Astrocyte (in vitro differentiated cells and primary cell): Measurements from ENCODE around the gene SYT2. TPM values are rescaled to one million over a fixed set of nuclear protein-coding genes. Genes with fewer than 3 reads are reported as not detected.
A peak's percentile ranks its signal among the peaks of the same experiment; 100 is the strongest.

Experiments
- DNase-seq: peaks from one replicate; pipeline ENCODE4 v3.0.0-alpha.2; 2010; ENCODE audit warnings: low read depth
- FAIRE-seq: peaks from 2 replicates; lab custom pipeline; 2011; peaks lifted over from hg19 to GRCh38; lab: Jason Lieb, UNC
- H2AFZ ChIP-seq: 2 replicates; pipeline ENCODE4 v1.6.0; 2012; ENCODE audit warnings: low read depth, low read length, inconsistent platforms
- H3K27ac ChIP-seq: 2 replicates; pipeline ENCODE4 v1.5.1; 2011; ENCODE audit warnings: low read depth, low read length, inconsistent platforms
- H3K27me3 ChIP-seq: 2 replicates; pipeline ENCODE4 v1.6.0; 2011; ENCODE audit warnings: low read length, inconsistent platforms; ENCODE audit not compliant: insufficient read depth
- H3K36me3 ChIP-seq: 2 replicates; pipeline ENCODE4 v1.5.1; 2011; ENCODE audit warnings: low read length, inconsistent platforms; ENCODE audit not compliant: insufficient read depth
- H3K4me1 ChIP-seq: 2 replicates; pipeline ENCODE4 v1.5.1; 2011; ENCODE audit warnings: low read length, inconsistent platforms; ENCODE audit not compliant: insufficient read depth
- H3K4me2 ChIP-seq: 2 replicates; pipeline ENCODE4 v1.6.0; 2012; ENCODE audit warnings: low read length, inconsistent platforms
- H3K4me3 ChIP-seq: 2 replicates; pipeline ENCODE4 v1.5.1; 2011; ENCODE audit warnings: low read depth, mild to moderate bottlenecking, low read length, inconsistent platforms; ENCODE audit not compliant: insufficient read depth
- H3K79me2 ChIP-seq: 2 replicates; pipeline ENCODE4 v1.6.0; 2012; ENCODE audit warnings: mild to moderate bottlenecking, low read length, inconsistent platforms; ENCODE audit not compliant: insufficient read depth
- H3K9ac ChIP-seq: 2 replicates; pipeline ENCODE4 v1.6.0; 2012; ENCODE audit warnings: mild to moderate bottlenecking, low read length, inconsistent platforms
- H3K9me3 ChIP-seq: 2 replicates; pipeline ENCODE4 v1.5.1; 2012; ENCODE audit warnings: low read depth, mild to moderate bottlenecking, low read length, inconsistent platforms; ENCODE audit not compliant: insufficient read depth
- H4K20me1 ChIP-seq: 2 replicates; pipeline ENCODE4 v1.6.0; 2012; ENCODE audit warnings: low read length, inconsistent platforms; ENCODE audit not compliant: insufficient read depth
- H3K27ac Mint-ChIP-seq: one replicate; pipeline ENCODE4 v1.8.0; 2021; ENCODE audit warnings: mild to moderate bottlenecking, mixed read lengths; ENCODE audit not compliant: unreplicated experiment
- H3K27me3 Mint-ChIP-seq: one replicate; pipeline ENCODE4 v1.8.0; 2021; ENCODE audit warnings: low read depth, mixed read lengths; ENCODE audit not compliant: unreplicated experiment
- H3K36me3 Mint-ChIP-seq: one replicate; pipeline ENCODE4 v1.8.0; 2021; ENCODE audit warnings: low read depth, mixed read lengths; ENCODE audit not compliant: unreplicated experiment
- H3K4me1 Mint-ChIP-seq: one replicate; pipeline ENCODE4 v1.8.0; 2021; ENCODE audit warnings: low read depth, mixed read lengths; ENCODE audit not compliant: unreplicated experiment
- H3K4me3 Mint-ChIP-seq: one replicate; pipeline ENCODE4 v1.8.0; 2021; ENCODE audit warnings: mild to moderate bottlenecking, moderate library complexity, mixed read lengths; ENCODE audit not compliant: unreplicated experiment
- H3K9me3 Mint-ChIP-seq: one replicate; pipeline ENCODE4 v1.8.0; 2021; ENCODE audit warnings: mild to moderate bottlenecking, mixed read lengths; ENCODE audit not compliant: unreplicated experiment
- EZH2 ChIP-seq: IDR thresholded peaks from 2 replicates; pipeline ENCODE4 v1.6.1; 2012; ENCODE audit warnings: mild to moderate bottlenecking, low read length, inconsistent platforms; ENCODE audit not compliant: insufficient read depth
- total RNA-seq: library from RNA; stranded (reverse); gene quantifications from 2 replicates; pipeline ENCODE4 v1.2.1, GENCODE V29; 2021
- TF ChIP-seq, protein P1 (sequence below): IDR thresholded peaks from 2 replicates; pipeline ENCODE4 v1.5.1; 2011; ENCODE audit warnings: low read depth, mild to moderate bottlenecking, inconsistent platforms, low read length, moderate library complexity; ENCODE audit not compliant: insufficient read depth

Gene SYT2
- total RNA-seq, 1 donor from 2014 or later = 0.27 TPM

- Histone ChIP-seq H3K4me3 (no peak overlapping the region), H4K20me1 (peaks cover 8% of the 10 kb centered on the region), H3K79me2 (no peaks in the 10 kb centered on the region), H3K4me1 (peaks cover 10% of the 10 kb centered on the region), H3K36me3 (no peaks in the 10 kb centered on the region), H2AFZ (no peak overlapping the region), H3K9ac (no peak overlapping the region), H3K9me3 (no peaks in the 10 kb centered on the region), H3K27me3 (peaks cover 80% of the 10 kb centered on the region), H3K27ac (no peak overlapping the region), H3K4me2 (peak overlapping the region; percentile 65)
- H3K27me3 Mint-ChIP-seq = peaks cover 79% of the 10 kb centered on the region
- peaks cover 8% of the 10 kb centered on the region for H3K4me1 Mint-ChIP-seq
- no peak for DNase-seq
- no peak overlapping the region for H3K27ac Mint-ChIP-seq
- TF ChIP-seq, protein P1, sequence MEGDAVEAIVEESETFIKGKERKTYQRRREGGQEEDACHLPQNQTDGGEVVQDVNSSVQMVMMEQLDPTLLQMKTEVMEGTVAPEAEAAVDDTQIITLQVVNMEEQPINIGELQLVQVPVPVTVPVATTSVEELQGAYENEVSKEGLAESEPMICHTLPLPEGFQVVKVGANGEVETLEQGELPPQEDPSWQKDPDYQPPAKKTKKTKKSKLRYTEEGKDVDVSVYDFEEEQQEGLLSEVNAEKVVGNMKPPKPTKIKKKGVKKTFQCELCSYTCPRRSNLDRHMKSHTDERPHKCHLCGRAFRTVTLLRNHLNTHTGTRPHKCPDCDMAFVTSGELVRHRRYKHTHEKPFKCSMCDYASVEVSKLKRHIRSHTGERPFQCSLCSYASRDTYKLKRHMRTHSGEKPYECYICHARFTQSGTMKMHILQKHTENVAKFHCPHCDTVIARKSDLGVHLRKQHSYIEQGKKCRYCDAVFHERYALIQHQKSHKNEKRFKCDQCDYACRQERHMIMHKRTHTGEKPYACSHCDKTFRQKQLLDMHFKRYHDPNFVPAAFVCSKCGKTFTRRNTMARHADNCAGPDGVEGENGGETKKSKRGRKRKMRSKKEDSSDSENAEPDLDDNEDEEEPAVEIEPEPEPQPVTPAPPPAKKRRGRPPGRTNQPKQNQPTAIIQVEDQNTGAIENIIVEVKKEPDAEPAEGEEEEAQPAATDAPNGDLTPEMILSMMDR = no peak
- peak; percentile 3 for TF ChIP-seq EZH2
- peaks cover 4% of the 10 kb centered on the region for H3K36me3 Mint-ChIP-seq
- no peak for FAIRE-seq
- peak overlapping the region; percentile 50 for H3K4me3 Mint-ChIP-seq
- H3K9me3 Mint-ChIP-seq = no peaks in the 10 kb centered on the region
These were observed 65.8 kb downstream of the SYT2 start for GRCh38 chr1:202644219-202645096.

DNA sequence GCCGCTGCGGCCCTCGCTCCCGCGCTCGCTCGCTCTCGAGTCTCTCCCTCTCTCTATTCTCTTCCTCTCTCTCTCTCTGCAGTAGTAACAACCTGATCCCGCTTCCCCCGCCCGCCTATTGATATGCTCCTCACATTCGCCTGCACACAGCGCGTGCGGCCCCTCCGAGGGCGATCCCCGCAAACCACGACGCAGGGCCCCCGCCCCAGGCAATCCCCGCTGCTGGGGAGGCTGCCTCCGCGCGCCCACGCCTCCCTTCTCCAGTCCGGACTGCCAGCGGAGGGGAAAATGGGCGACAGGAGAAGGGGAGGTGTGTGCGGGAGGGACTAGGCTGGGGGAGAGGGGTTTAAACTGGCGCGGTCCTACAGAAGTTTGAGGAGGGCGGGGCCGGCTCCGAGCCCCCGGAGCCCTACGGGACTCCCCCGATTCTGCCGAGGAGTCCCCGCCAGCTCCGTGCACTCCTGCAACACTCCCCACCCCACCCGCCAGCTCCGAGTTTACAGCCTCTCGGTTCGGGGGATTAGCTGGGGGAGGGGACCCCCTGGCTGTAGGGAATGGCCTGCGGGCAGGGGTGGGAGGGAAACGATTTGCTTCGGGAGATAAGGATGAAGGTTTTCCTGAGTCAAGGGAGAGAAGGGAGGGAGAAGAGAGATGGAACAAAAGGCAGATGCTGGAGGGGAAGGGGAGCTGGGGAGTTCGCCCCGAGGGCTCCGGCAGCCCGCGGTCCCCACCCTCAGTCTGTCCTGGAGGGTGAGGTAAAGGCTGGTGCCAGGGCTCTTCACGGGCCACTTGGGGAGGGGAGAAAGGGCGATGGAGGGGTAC lies 66.6 kb downstream of the SYT2 start:
- no peak overlapping the region for H3K27ac ChIP-seq
- no peak overlapping the region for H2AFZ ChIP-seq
- DNase-seq (no peak), FAIRE-seq (no peak)
- Mint-ChIP-seq H3K9me3 (no peaks in the 10 kb centered on the region), H3K4me3 (no peak overlapping the region), H3K36me3 (peaks cover 4% of the 10 kb centered on the region), H3K4me1 (peaks cover 12% of the 10 kb centered on the region), H3K27ac (no peak overlapping the region), H3K27me3 (peaks cover 77% of the 10 kb centered on the region)
- H3K36me3 ChIP-seq = no peaks in the 10 kb centered on the region
- H3K4me2 ChIP-seq = peak overlapping the region; percentile 65
- H3K79me2 ChIP-seq = no peaks in the 10 kb centered on the region
- H4K20me1 ChIP-seq = peaks cover 8% of the 10 kb centered on the region
- H3K27me3 ChIP-seq = peaks cover 73% of the 10 kb centered on the region
- peaks cover 10% of the 10 kb centered on the region for H3K4me1 ChIP-seq
- H3K4me3 ChIP-seq = no peak overlapping the region
- H3K9me3 ChIP-seq = no peaks in the 10 kb centered on the region
- H3K9ac ChIP-seq = no peak overlapping the region
- TF ChIP-seq EZH2 = peak; percentile 69
- TF ChIP-seq, protein P1 = no peak
